Fibroblast of villous mesenchyme (primary cell): ENCODE measurements around the gene DENND6B. TPM values are rescaled to one million over a fixed set of nuclear protein-coding genes. Genes with fewer than 3 reads are reported as not detected.

ENCODE experiments used
- DNase-seq: peaks from one replicate; pipeline ENCODE4 v3.0.0-alpha.2; 2010; ENCODE audit warnings: low read depth
- H3K4me3 ChIP-seq: 2 replicates; pipeline ENCODE4 v1.5.1; 2011; ENCODE audit warnings: low read depth, mild to moderate bottlenecking, low read length
- total RNA-seq: library from RNA; depleted of rRNA; stranded (reverse); fragments of >200 nt; gene quantifications from 2 replicates; pipeline ENCODE4 v1.2.3, GENCODE V29; 2012
- TF ChIP-seq, protein P1 (sequence below): IDR thresholded peaks from 2 replicates; pipeline ENCODE4 v1.5.1; 2012; ENCODE audit warnings: low read depth, mild to moderate bottlenecking, low read length; ENCODE audit not compliant: insufficient read depth

Gene DENND6B
- total RNA-seq, 1 donor, result 2.6 TPM

DNA sequence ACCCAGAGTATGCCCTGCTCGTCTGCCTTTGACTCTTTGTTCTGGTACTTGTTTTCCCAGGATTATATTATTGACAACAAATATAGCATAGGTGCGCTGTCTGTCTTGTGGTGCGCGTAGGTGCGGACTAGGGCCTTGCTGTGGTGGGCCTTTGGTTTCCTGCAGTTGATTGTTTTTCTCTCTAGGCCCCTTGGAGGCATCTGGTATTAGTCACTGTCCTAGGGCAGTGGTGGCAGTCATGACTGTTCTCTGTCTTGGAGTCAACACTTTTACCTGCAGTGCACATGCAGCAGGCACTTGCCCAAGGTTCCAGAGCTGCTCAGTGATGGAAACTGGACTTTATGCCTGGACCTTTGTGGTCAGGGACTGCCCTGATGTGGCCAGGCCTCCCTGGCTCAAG is 34.9 kb upstream of the DENND6B start:
- H3K4me3 ChIP-seq, result no peak overlapping the region
- no peak for DNase-seq
- TF ChIP-seq, protein P1, sequence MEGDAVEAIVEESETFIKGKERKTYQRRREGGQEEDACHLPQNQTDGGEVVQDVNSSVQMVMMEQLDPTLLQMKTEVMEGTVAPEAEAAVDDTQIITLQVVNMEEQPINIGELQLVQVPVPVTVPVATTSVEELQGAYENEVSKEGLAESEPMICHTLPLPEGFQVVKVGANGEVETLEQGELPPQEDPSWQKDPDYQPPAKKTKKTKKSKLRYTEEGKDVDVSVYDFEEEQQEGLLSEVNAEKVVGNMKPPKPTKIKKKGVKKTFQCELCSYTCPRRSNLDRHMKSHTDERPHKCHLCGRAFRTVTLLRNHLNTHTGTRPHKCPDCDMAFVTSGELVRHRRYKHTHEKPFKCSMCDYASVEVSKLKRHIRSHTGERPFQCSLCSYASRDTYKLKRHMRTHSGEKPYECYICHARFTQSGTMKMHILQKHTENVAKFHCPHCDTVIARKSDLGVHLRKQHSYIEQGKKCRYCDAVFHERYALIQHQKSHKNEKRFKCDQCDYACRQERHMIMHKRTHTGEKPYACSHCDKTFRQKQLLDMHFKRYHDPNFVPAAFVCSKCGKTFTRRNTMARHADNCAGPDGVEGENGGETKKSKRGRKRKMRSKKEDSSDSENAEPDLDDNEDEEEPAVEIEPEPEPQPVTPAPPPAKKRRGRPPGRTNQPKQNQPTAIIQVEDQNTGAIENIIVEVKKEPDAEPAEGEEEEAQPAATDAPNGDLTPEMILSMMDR, result no peak

DNA sequence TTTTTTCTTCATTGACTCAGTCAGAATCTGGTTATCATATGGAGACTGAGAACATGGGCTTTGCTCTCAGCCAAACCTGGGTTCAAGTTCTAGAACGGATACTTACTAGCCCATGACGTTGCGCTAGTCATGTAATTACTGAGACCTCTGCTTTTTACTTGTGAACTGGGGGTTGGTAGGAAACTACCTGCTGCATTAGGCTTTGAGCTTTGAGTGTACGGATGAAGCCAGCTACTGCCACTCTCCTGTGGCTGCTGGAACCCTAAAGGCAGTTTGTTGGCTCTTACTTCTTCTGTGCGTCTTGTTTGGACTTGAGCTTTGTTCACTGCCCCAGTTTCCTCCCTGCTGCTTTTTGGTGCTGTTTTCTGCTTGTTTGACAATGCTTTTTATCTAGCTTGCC is 34.4 kb upstream of the DENND6B start:
- TF ChIP-seq, protein P1, result no peak
- no peak for DNase-seq

DNA sequence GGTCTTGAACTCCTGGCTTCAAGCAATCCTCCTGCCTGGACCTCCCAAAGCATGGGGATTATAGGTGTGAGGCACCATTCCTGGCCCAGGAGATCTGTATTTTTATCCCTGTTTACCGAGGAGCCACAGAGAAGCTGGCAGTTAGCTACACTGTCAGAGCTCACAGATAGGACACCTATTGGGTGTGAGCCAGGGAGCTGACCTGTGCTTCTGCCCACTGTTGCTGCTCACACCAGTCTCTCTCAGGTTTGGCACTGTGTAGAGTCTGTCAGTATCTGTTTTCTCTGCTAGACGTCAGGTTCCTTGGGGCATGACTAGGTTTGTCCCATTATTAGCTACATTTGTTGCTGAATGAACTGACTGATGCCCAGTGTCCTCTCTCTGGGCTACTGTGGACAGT is 33.8 kb upstream of the DENND6B start:
- TF ChIP-seq, protein P1, result no peak
- no peak for DNase-seq
- no peak overlapping the region for H3K4me3 ChIP-seq

More for the DNA sequence above, 34.4 kb upstream of the DENND6B start:
- H3K4me3 ChIP-seq, result no peak overlapping the region

DNA sequence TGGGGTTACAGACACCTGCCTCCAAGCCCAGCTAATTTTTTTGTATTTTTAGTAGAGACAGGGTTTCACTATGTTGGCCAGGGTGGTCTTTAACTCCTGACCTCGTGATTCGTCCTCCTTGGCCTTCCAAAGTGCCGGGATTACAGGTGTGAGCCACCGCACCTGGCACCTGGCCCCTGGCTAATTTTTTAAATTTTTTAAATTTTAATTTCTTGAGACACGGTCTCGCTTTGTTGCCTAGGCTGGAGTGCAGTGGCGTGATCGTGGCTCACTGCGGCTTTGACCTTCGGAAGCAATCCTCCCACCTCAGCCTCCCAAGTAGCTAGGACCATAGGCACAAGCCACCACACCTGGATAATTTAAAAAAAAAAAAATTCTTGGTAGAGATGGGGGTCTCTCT is 30.9 kb upstream of the DENND6B start:
- TF ChIP-seq, protein P1, result no peak
- no peak overlapping the region for H3K4me3 ChIP-seq
- DNase-seq, result no peak

DNA sequence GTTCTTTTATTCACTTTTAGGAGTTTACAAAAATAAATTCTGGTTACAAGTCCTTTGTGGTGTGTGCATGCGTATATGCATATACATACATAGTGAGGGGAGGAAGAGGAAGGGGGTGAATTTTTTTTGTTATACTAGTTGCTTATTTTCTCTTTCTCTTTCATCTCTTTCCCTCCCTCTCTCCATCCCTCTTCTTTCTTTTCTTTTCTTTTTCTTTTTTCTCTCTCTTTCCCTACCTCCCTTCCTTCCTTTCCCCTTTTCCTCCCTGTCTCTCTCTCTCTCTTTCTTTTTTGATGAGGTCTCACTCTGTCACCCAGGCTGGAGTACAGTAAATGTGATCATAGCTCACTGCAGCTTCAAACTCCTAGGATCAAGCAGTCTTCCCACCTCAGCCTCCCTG is 30.4 kb upstream of the DENND6B start:
- TF ChIP-seq, protein P1, result no peak
- H3K4me3 ChIP-seq, result no peak overlapping the region
- no peak for DNase-seq

DNA sequence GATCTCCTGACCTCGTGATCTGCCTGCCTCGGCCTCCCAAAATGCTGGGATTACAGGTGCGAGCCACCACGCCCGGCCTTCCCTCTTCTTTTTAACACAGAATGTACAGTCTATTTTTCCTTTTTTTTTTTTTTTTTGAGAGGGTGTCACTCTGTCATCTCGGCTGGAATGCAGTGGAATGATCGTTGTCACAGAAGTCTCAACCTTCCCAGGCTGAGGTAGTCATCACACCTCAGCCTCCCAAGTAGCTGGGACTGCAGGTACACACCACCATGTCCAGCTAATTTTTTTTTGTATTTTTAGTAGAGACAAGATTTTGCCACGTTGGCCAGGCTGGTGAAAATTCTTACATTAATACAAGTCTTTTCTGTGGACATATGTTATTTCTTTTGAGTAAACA is 29.4 kb upstream of the DENND6B start:
- TF ChIP-seq, protein P1, result no peak
- no peak for DNase-seq

DNA sequence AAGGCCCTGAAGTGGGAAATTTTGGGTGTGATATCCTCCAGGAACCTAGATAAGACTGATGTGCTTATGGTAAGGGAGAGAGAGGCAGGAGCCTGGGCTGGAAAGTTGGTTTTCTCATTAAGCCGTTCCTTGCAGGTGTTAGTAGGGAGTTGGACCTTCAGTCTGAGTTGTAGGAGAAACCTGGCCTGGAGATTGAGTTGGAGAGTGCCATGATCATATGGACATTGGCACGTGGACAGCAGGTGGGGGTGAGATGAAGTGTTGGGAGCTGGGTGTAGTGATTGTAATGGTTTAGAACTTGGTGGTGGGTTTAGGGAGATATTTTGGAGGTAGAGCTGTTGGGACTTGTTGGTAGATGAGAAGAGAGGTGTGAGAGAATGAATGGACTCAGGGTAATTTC is 21.2 kb upstream of the DENND6B start:
- DNase-seq, result no peak
- TF ChIP-seq, protein P1, result no peak
- no peak overlapping the region for H3K4me3 ChIP-seq

More for the DNA sequence above, 29.4 kb upstream of the DENND6B start:
- H3K4me3 ChIP-seq, result no peak overlapping the region
